HG03442 (cell line): ENCODE results near the gene ZNF488.

Source experiments
- ATAC-seq: cut with Tn5 transposase; IDR thresholded peaks from one replicate; pipeline ENCODE4 v1.9.1; 2021; ENCODE audit warnings: mild to moderate bottlenecking, moderate library complexity; ENCODE audit not compliant: unreplicated experiment

Gene ZNF488

GRCh38 chr10:47350671-47351640 lies 33.1 kb downstream of the ZNF488 start:
- no peak for ATAC-seq

DNA sequence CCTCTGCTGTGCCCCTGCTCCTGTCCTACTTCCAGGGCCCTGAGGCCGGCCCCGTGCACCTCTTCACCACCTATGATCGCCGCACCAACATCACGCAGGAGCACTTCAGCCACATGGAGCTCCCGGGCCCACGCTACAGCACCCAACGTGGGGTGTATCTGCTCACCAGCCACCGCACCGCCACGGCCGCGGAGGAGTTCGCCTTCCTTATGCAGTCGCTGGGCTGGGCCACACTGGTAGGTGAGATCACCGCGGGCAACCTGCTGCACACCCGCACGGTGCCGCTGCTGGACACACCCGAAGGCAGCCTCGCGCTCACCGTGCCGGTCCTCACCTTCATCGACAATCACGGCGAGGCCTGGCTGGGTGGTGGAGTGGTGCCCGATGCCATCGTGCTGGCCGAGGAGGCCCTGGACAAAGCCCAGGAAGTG lies 34.1 kb downstream of the ZNF488 start:
- ATAC-seq: no peak

GRCh38 chr10:47349516-47349915 lies 34.6 kb downstream of the ZNF488 start:
- no peak for ATAC-seq

DNA sequence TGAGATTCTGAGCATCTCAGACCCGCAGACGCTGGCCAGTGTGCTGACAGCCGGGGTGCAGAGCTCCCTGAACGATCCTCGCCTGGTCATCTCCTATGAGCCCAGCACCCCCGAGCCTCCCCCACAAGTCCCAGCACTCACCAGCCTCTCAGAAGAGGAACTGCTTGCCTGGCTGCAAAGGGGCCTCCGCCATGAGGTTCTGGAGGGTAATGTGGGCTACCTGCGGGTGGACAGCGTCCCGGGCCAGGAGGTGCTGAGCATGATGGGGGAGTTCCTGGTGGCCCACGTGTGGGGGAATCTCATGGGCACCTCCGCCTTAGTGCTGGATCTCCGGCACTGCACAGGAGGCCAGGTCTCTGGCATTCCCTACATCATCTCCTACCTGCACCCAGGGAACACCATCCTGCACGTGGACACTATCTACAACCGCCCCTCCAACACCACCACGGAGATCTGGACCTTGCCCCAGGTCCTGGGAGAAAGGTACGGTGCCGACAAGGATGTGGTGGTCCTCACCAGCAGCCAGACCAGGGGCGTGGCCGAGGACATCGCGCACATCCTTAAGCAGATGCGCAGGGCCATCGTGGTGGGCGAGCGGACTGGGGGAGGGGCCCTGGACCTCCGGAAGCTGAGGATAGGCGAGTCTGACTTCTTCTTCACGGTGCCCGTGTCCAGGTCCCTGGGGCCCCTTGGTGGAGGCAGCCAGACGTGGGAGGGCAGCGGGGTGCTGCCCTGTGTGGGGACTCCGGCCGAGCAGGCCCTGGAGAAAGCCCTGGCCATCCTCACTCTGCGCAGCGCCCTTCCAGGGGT lies 35.2 kb downstream of the ZNF488 start:
- no peak for ATAC-seq

GRCh38 chr10:47348138-47348651 lies 35.9 kb downstream of the ZNF488 start, which contains the start of gene RBP3:
Gene RBP3 (plus strand): TSS chr10:47348363. CDS start chr10:47348485, 122 bp downstream.
- ATAC-seq: no peak

DNA sequence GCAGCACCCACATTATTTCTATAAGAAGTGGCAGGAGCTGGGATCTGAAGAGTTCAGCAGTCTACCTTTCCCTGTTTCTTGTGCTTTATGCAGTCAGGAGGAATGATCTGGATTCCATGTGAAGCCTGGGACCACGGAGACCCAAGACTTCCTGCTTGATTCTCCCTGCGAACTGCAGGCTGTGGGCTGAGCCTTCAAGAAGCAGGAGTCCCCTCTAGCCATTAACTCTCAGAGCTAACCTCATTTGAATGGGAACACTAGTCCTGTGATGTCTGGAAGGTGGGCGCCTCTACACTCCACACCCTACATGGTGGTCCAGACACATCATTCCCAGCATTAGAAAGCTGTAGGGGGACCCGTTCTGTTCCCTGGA lies 36.8 kb downstream of the ZNF488 start:
- no peak for ATAC-seq

DNA sequence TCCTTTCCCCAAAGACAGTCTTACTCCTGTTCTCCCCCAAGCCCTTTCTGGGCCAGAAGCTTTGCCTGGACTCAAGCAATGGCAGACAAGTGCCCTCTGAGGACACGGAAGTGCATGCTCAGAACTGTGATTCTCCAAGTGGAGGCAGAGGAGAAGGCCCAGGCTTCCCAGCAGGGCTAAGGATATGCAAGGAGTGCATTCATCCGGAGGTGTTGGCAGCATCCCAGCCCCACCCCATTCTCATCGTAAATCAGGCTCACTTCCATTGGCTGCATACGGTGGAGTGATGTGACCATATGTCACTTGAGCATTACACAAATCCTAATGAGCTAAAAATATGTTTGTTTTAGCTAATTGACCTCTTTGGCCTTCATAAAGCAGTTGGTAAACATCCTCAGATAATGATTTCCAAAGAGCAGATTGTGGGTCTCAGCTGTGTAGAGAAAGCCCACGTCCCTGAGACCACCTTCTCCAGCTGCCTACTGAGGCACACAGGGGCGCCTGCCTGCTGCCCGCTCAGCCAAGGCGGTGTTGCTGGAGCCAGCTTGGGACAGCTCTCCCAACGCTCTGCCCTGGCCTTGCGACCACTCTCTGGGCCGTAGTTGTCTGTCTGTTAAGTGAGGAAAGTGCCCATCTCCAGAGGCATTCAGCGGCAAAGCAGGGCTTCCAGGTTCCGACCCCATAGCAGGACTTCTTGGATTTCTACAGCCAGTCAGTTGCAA lies 37.4 kb downstream of the ZNF488 start:
- no peak for ATAC-seq

DNA sequence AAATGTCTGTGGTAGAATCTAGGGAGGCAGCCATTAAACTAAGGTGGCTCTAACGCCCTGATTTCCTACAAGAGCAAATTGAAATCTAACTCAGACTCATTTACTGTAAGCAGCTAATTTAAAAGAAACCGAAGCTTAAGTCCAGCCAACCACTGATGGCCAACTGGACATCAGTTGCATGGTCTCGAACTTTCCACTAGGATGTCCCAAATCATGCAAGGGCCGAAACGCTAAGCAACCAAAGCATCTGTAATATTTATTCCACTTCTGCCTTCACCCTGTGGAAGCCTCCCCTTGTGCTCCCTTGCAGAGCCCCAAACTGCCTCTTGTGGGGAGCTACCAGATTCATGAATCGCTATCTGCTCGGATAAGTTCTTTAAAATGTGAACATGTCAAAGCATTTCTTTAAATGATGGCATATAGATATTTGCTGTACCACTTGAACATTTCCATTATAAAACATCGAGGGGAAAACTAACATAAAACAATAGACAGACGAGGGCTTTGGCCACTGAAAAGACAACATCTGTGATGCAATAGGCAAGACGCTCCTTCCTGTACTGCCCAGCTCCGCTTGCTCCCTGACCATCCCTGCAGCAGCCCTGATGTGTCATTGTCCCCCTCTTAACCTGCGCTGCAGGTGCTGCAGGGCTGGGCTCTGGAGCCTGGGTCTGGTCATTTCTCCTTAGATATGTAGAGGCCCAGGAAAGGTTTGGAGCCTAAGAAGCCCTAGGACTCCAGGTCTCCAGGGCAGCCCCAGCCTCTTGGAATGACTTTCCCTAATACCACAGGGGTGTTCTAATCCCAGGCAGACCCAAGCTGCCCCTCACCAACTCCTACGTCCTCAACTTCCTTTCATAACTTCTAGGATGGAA lies 38.9 kb downstream of the ZNF488 start:
- no peak for ATAC-seq

DNA sequence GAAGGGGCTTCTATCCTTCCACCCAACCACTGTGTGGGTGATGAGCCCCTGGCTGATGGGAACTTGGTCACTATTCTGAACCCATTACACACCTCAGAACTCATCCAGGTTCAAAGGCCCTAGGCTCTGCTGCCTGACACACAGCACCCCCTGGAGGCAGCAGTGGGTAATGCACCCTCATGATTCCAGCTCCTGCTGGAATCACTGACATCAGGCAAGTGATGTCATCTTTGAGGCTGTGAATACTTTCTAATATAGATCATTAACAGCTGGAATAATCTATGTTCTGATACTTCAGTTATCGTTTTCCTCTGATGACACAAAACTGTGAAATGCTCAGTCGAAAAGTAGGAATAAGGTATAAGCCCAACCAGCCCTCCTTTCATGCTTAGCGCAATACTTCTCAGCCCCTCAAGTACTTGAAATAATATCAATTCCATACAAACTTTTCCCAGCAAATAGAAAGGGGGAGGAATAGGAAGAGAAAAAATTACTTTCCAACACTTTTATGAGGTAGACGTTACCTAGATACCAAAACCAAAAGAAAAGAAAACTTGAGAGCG lies 43.4 kb downstream of the ZNF488 start:
- ATAC-seq: no peak

DNA sequence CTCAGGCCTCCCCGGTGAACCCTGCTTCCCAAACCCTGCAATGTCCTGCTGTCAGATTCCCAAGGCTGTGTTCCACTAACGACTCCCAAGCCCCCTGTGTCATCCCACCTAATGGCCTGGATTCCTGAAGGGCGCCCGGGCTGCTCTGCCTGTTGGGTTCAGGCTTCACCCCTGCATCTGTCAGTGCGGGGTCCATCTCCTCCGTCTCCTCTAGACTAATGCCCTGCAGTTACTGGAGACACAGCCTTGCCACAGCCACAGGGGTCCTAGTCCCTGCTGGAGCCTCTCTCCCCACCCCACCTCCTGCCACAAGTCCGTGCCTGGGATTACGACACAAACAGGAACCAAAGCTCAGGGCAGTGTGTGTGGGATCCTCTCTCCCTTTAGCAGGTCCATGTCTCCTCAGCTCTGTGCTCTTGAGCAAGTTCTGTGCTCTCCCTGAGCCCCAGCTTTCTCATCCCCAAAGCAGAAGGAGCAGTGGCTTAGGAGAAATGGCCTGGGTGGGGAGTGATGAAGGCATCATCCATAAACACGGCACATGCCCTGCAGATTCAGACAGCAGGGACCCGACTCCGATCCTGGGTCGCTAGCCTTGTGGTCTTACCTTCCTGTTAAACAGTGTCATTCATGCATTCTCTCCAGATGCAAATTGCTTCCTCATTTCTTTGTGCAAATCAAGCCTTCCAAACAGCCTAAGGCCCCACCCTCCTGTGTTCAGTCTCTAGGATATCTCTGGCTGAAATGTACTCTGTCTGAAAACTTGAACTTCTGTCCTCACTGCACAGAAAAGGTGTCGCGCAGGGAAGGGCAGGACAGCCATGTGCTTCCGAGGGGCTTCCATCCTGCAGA lies 44.1 kb downstream of the ZNF488 start:
- ATAC-seq: no peak

- no peak for ATAC-seq
Observed at GRCh38 chr10:47339186-47339735, 44.8 kb downstream of the ZNF488 start.

GRCh38 chr10:47337310-47337709 lies 46.8 kb downstream of the ZNF488 start:
- no peak for ATAC-seq

DNA sequence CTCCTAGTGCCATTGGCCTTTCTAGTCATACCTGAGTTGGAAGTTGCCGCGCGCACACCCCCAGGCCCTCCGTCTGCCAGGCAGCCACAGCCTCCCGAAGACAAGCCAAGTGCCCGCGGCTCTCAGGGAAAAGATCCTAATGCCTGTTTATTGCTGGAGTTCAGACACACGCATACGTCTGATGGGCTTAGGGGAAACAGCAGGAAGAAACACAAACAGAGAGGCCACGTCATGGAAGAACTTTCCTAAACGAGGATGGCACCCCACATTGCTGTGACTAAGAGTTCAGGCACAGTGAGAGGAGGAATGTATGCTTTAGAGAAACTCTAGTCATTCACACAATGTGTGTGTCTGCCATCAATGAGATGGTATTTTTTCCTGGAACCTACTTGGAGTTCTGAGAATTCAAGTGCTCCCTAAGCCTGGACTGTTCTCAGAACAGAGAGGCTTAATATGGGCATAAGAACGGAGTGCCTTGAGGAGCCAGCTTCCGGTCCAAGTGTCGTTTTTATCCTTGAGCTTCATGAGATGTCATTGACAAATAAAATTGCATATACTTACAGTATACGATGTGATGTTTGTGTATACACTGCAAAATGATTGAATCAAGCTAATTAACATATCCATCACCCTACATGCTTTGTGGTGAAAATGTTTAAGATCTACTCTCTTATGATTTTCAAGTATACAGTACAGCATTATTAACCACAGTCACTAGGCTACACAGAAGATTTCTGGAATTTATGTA lies 47.5 kb downstream of the ZNF488 start:
- no peak for ATAC-seq

DNA sequence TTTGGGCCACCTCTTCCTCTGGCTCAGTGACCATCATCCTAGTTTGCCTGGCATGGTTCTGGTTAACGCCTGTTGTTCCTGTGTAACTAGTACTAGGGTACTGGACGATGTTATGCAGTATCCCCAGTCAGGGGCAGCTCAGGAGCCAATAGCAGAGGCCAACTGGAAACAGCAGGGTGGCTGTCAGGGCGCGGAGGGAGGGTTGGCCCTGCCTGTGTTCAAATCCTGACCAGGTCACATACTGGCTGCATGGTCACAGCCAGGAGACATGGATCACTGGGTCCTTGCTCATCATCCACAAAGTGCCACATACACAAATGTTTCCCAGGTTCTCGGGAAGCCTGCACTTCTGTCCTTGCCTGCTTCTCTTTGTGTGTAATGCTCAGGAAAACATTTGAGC lies 48.2 kb downstream of the ZNF488 start:
- no peak for ATAC-seq

DNA sequence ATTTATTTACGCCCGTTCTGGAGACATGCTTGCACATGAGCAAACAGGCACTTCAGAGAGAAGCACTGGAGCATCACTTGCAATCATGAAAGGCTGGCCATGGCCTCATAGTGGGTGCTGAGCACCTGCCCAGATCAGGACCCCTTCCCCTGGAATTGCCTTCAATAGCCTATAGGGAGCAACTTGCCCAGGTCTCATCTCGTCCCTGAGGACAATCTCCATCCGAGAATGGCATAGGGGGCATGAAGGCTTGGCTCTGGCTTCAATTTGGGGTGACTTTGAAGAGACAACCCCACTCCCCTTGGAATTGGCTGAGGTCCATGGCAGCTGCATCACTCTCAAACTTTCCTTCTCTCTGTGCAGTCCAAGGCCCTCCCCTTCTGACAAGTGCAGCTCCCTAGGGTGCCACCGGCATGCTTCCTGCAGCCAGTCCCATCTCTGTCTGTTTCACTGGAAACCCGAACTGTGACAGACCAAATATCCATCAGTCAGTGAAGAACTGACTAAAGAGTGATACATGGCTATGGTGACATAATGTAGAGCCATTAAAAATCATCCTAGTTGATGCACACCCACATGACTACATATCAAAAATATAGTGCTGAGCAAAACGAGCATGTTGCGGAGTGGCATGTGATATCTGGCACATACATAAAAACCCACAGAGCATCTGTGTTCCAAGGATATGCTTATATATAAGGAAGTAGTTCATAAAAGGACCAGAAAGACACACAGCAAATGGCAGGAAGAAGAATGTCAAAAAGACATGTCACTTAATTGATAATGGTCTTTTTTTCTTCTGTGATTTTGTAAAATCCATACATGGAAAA lies 49.4 kb downstream of the ZNF488 start:
- ATAC-seq: no peak

DNA sequence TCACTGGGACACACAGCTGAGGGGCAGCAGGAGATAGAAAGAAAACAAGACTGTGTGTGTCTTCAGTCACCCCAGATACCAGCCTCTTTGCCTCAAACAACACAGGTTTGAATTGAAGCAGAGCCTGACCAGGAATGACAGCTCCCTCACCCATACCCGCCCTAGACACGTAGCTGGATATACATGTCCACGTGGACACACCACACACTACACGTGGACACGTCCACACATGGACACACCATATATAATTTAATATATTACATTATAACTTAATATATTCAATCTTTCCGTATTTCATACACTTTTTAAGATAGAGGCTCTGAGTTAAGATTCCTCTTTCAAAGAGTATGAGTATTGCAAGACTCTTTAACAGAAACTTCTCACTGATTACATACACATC lies 50.6 kb downstream of the ZNF488 start:
- no peak for ATAC-seq

GRCh38 chr10:47332946-47333345 lies 51.1 kb downstream of the ZNF488 start:
- no peak for ATAC-seq
